Panc1 (cell line): Measurements from ENCODE around the gene DEAF1. TPM values are rescaled to one million over a fixed set of nuclear protein-coding genes. Genes with fewer than 3 reads are reported as not detected.

Experiments used
- ATAC-seq: fragments of 200-7000 bp; cut with Tn5 transposase; 2 replicates; pipeline ENCODE4 v1.9.1; 2020; ENCODE audit warnings: mild to moderate bottlenecking, moderate library complexity
- BruUV-seq: library from RNA; stranded (reverse); fragments of 400-500 nt; replicated peaks from 2 replicates; lab custom pipeline; 2021; lab: Mats Ljungman, UMichigan
- CTCF ChIA-PET: fragments of 300-600 bp; sonication (Branson Sonifier 250); formaldehyde crosslinking; loops from one replicate; lab custom pipeline; 2022; ENCODE audit warnings: antibody characterized with exemption; lab: Charles Lee
- POLR2A ChIA-PET: fragments of 300-600 bp; sonication (Branson Sonifier 250); formaldehyde crosslinking; loops from one replicate; lab custom pipeline; 2022; ENCODE audit warnings: antibody characterized with exemption; lab: Charles Lee
- DNase-seq: peaks from one replicate; pipeline ENCODE4 v3.0.0-alpha.2; 2010; ENCODE audit warnings: low read depth, low spot score
- H3K27ac ChIP-seq: 2 replicates; pipeline ENCODE4 v1.5.1; 2011; ENCODE audit warnings: mild to moderate bottlenecking, low read length, inconsistent platforms
- H3K27me3 ChIP-seq: fragments of 200-500 bp; sonication (Bioruptor generic); 2 replicates; pipeline ENCODE4 v1.6.0; 2014; ENCODE audit warnings: low read length, inconsistent platforms; ENCODE audit not compliant: control insufficient read depth, insufficient read depth
- H3K36me3 ChIP-seq: fragments of 200-500 bp; sonication (Bioruptor generic); 2 replicates; pipeline ENCODE4 v1.5.1; 2014; ENCODE audit warnings: inconsistent platforms, mild to moderate bottlenecking, low read length, moderate library complexity; ENCODE audit not compliant: control insufficient read depth, insufficient read depth
- H3K4me1 ChIP-seq: 2 replicates; pipeline ENCODE4 v1.5.1; 2011; ENCODE audit warnings: inconsistent platforms, mild to moderate bottlenecking, low read length, moderate library complexity; ENCODE audit not compliant: control insufficient read depth, insufficient read depth
- H3K4me3 ChIP-seq, 2 experiments: 2 replicates each; pipeline ENCODE4 v1.5.1; 2011 to 2012; ENCODE audit warnings: low read depth in 2 of 2, low read length in 2 of 2, mild to moderate bottlenecking in 2 of 2, inconsistent platforms in 1 of 2, moderate library complexity in 1 of 2
- H3K9me3 ChIP-seq: fragments of 200-500 bp; sonication (Bioruptor generic); 2 replicates; pipeline ENCODE4 v1.5.1; 2014; ENCODE audit warnings: low read depth, mild to moderate bottlenecking, inconsistent platforms, low read length, moderate library complexity; ENCODE audit not compliant: control insufficient read depth, insufficient read depth
- POLR2AphosphoS5 ChIP-seq: IDR thresholded peaks from 2 replicates; pipeline ENCODE4 v1.6.1; 2012; ENCODE audit warnings: mild to moderate bottlenecking, low read depth, low read length, moderate library complexity
- SIN3A ChIP-seq: IDR thresholded peaks from 2 replicates; pipeline ENCODE4 v1.6.1; 2012; ENCODE audit warnings: low read depth, mild to moderate bottlenecking, low read length, moderate library complexity, borderline replicate concordance; ENCODE audit not compliant: insufficient read depth
- TCF7L2 ChIP-seq: IDR thresholded peaks from 2 replicates; pipeline ENCODE4 v1.6.1; 2011; ENCODE audit warnings: mild to moderate bottlenecking, low read depth, low read length, inconsistent platforms
- in situ Hi-C: cut with HindIII; loops from 2 replicates; pipeline ENCODE4 v1.10.0; 2016; ENCODE audit warnings: low sequenced_read_pairs, low pct_unique_long_range_greater_than_20kb
- intact Hi-C: fragments of 100-400 bp; cut with micrococcal nuclease; formaldehyde crosslinking; loops from one replicate; pipeline ENCODE4 v1.10.0; 2022; ENCODE audit not compliant: unreplicated experiment
- total RNA-seq: library from RNA; stranded (reverse); gene quantifications from one replicate; pipeline ENCODE4 v1.2.1, GENCODE V29; 2021; ENCODE audit not compliant: unreplicated experiment
- TF ChIP-seq, protein P1 (sequence below), 2 experiments: IDR thresholded peaks; 2 replicates each; pipeline ENCODE4 v1.6.1; 2011 to 2012; ENCODE audit warnings: low read depth in 2 of 2, control low read depth in 1 of 2, low read length in 1 of 2, mild to moderate bottlenecking in 1 of 2, moderate library complexity in 1 of 2; ENCODE audit not compliant: insufficient read depth in 1 of 2
- TF ChIP-seq, protein P2 (sequence below): fragments of 450-650 bp; IDR thresholded peaks from 2 replicates; pipeline ENCODE4 v1.5.1; 2017; ENCODE audit warnings: mild to moderate bottlenecking

The DEAF1 gene
- total RNA-seq, 1 experiment from 2014 or later: 105 TPM

DNA sequence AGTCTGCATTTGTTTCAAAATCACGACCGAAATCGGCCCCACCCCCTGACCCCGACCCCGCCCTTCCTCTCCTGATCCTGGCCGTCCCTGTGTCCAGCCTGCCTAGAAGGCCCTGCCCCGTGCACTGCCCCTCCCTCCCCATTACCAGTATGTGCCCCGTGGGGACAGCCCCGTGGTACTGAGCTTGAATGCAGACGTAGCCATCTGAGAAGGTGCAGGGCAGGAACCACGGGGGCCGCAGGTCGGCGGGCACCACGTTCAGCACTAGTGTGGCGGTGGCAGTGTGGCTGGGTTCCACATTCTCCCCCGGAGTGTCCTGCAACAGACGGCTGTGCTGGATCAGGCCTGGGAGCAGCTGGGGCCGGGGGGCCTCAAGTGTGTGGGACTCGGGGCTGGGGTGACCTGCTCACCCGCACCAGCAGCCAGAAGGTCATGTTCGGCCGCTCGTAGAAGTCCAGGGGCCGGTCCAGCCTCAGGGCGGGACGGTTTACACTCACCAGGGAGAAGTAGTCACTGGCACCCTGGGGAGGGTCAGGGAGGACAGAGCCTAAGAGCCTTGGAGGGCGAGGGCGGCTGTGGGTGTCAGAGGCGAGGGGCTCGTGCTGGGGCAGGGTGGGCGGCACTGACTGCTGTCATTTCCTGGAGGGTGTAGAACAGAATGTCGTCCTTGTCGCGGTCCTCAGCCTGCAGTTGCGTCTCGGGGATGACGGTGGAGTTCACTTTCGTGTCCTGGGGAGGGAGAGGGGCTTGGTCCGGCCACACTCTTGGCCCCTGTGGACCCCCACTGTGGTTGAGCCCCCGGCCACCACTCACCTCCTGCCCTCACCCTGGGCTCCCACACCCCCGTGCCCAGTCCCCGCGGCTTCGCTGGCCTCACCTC lies 73.8 kb downstream of the DEAF1 start:
- peak; percentile 18 for ATAC-seq
- peaks cover 18% of the 10 kb centered on the region for H3K4me1 ChIP-seq
- no peak for DNase-seq
- no peak overlapping the region for H3K27ac ChIP-seq
- no TSS peak for BruUV-seq
- in situ Hi-C loops (no loop called here), intact Hi-C loops (no loop called here)
- CTCF ChIA-PET: no interaction called here
- H3K4me3 ChIP-seq: no peak overlapping the region
- POLR2A ChIA-PET: no interaction called here
- no peaks in the 10 kb centered on the region for H3K27me3 ChIP-seq
- no peaks in the 10 kb centered on the region for H3K36me3 ChIP-seq
- no peaks in the 10 kb centered on the region for H3K9me3 ChIP-seq
- no peak for TF ChIP-seq TCF7L2
- TF ChIP-seq, protein P1, sequence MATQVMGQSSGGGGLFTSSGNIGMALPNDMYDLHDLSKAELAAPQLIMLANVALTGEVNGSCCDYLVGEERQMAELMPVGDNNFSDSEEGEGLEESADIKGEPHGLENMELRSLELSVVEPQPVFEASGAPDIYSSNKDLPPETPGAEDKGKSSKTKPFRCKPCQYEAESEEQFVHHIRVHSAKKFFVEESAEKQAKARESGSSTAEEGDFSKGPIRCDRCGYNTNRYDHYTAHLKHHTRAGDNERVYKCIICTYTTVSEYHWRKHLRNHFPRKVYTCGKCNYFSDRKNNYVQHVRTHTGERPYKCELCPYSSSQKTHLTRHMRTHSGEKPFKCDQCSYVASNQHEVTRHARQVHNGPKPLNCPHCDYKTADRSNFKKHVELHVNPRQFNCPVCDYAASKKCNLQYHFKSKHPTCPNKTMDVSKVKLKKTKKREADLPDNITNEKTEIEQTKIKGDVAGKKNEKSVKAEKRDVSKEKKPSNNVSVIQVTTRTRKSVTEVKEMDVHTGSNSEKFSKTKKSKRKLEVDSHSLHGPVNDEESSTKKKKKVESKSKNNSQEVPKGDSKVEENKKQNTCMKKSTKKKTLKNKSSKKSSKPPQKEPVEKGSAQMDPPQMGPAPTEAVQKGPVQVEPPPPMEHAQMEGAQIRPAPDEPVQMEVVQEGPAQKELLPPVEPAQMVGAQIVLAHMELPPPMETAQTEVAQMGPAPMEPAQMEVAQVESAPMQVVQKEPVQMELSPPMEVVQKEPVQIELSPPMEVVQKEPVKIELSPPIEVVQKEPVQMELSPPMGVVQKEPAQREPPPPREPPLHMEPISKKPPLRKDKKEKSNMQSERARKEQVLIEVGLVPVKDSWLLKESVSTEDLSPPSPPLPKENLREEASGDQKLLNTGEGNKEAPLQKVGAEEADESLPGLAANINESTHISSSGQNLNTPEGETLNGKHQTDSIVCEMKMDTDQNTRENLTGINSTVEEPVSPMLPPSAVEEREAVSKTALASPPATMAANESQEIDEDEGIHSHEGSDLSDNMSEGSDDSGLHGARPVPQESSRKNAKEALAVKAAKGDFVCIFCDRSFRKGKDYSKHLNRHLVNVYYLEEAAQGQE (IDR thresholded peaks at IDR 0.05; ENCODE audit: insufficient read depth in 1 of 2, low read depth in 2 of 2, low read length in 1 of 2): no peak
- TF ChIP-seq, protein P2, sequence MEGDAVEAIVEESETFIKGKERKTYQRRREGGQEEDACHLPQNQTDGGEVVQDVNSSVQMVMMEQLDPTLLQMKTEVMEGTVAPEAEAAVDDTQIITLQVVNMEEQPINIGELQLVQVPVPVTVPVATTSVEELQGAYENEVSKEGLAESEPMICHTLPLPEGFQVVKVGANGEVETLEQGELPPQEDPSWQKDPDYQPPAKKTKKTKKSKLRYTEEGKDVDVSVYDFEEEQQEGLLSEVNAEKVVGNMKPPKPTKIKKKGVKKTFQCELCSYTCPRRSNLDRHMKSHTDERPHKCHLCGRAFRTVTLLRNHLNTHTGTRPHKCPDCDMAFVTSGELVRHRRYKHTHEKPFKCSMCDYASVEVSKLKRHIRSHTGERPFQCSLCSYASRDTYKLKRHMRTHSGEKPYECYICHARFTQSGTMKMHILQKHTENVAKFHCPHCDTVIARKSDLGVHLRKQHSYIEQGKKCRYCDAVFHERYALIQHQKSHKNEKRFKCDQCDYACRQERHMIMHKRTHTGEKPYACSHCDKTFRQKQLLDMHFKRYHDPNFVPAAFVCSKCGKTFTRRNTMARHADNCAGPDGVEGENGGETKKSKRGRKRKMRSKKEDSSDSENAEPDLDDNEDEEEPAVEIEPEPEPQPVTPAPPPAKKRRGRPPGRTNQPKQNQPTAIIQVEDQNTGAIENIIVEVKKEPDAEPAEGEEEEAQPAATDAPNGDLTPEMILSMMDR: no peak
- TF ChIP-seq POLR2AphosphoS5: no peak
- no peak for TF ChIP-seq SIN3A

DNA sequence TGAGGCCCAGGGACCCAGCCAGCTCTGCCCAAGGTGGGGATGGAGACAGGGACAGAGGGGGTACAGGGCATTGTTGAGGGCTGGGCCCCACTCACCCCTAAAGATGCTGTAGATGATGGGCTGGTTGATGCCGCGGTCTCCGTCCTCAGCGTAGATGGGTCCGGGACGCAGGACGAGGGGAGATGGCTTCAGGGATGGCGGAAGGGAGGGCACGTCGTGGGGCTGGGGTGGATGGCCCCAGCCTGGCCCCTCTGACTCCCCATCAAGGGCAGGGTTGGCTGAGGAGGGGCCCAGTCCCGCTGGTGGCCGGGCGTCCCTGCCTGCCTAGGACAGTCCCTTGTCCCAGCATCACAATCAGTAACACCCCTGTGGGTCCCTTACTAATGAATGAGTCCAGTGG lies 74.8 kb downstream of the DEAF1 start:
- Histone ChIP-seq H3K36me3 (no peaks in the 10 kb centered on the region; the same call in 1 of the 2 replicates), H3K27ac (no peak overlapping the region), H3K4me3 (no peak overlapping the region), H3K9me3 (no peaks in the 10 kb centered on the region), H3K4me1 (peaks cover 20% of the 10 kb centered on the region), H3K27me3 (no peaks in the 10 kb centered on the region)
- ATAC-seq (no peak), DNase-seq (no peak)
- ChIA-PET POLR2A (no interaction called here), CTCF (no interaction called here)
- no peak for TF ChIP-seq POLR2AphosphoS5
- TF ChIP-seq, protein P1 (IDR thresholded peaks at IDR 0.05; ENCODE audit: insufficient read depth in 1 of 2, low read depth in 2 of 2, low read length in 1 of 2): no peak
- TF ChIP-seq TCF7L2: no peak
- TF ChIP-seq, protein P2: no peak
- no peak for TF ChIP-seq SIN3A
- intact Hi-C loops: no loop called here
- no TSS peak for BruUV-seq
- in situ Hi-C loops: no loop called here
